HUES64 (cell line): ENCODE data around the gene XNDC1N.

ENCODE experiments used
- H3K27ac ChIP-seq: 2 replicates; pipeline ENCODE4 v1.7.0; 2013; ENCODE audit warnings: low read depth, low read length, inconsistent platforms
- H3K27me3 ChIP-seq: 2 replicates; pipeline ENCODE4 v1.6.1; 2013; ENCODE audit warnings: mild to moderate bottlenecking, low read length; ENCODE audit not compliant: insufficient read depth
- H3K36me3 ChIP-seq: 2 replicates; pipeline ENCODE4 v1.6.1; 2013; ENCODE audit warnings: mild to moderate bottlenecking, low read length; ENCODE audit not compliant: insufficient read depth
- H3K4me1 ChIP-seq: 2 replicates; pipeline ENCODE4 v1.6.1; 2013; ENCODE audit warnings: mild to moderate bottlenecking, low read length, moderate library complexity; ENCODE audit not compliant: insufficient read depth
- H3K4me3 ChIP-seq: 2 replicates; pipeline ENCODE4 v1.5.1; 2013; ENCODE audit warnings: mild to moderate bottlenecking, low read length, moderate library complexity
- H3K9ac ChIP-seq: 2 replicates; pipeline ENCODE4 v1.6.1; 2013; ENCODE audit warnings: mild to moderate bottlenecking, low read depth, low read length
- H3K9me3 ChIP-seq: 2 replicates; pipeline ENCODE4 v1.6.1; 2013; ENCODE audit warnings: low read depth, low read length; ENCODE audit not compliant: insufficient read depth
- WGBS: fragments of 150-250, 120-280 bp; methylation state at CpG from one replicate; pipeline ENCODE4 v1.1.7; 2013; ENCODE audit warnings: missing lambda C conversion rate; 5-methylcytosine and 5-hydroxymethylcytosine counted together

Gene XNDC1N

GRCh38 chr11:71949034-71949433, 20.6 kb upstream of the XNDC1N start:
- Histone ChIP-seq H3K4me1 (no peaks in the 10 kb centered on the region), H3K9ac (no peak overlapping the region), H3K27ac (no peak overlapping the region)

DNA sequence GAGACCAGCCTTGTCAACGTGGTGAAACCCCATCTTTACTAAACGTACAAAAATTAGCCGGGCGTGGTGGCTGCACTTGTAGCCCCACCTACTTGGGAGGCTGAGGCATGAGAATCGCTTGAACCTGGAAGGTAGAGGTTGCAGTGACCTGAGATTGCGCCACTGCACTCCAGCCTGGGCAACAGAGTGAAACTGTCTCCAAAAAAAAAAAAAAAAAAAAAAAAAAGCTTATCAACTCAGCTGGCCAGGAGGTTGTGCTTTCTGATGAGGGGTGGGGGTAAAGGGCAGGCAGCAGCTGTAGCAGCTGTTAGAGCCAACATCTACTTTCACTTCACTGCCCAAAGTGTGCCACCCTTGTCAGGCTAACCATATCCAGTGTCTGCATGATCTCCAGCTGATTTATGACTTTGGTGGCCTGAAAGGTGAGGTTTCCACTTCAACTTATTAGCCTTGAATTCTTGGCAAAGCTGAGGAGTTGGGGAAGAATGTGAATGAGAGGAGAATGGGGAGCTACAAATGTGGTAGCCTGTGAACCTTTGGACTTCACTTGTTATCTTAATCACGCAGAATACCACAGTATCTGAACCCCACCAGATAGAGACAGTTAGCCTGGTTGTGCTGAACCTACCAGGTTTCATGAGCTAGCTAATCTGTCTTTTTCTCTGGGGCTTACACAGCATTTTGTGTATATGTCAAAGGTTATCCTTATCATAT, 20.1 kb upstream of the XNDC1N start:
- H3K4me3 ChIP-seq, result no peak overlapping the region
- H3K4me1 ChIP-seq, result no peaks in the 10 kb centered on the region
- H3K27ac ChIP-seq, result no peak overlapping the region
- WGBS, result 97% methylated on average over 7 of the region's 7 CpGs
- no peak overlapping the region for H3K9ac ChIP-seq
- H3K9me3 ChIP-seq, result no peaks in the 10 kb centered on the region
- 0 out of 2 replicates have a peak, but pooled peaks cover 3% of the 10 kb centered on the region for H3K36me3 ChIP-seq
- no peaks in the 10 kb centered on the region for H3K27me3 ChIP-seq

More at GRCh38 chr11:71949034-71949433, 20.6 kb upstream of the XNDC1N start:
- Histone ChIP-seq H3K36me3 (0 out of 2 replicates have a peak, but pooled peaks cover 3% of the 10 kb centered on the region), H3K9me3 (no peaks in the 10 kb centered on the region), H3K4me3 (no peak overlapping the region), H3K27me3 (no peaks in the 10 kb centered on the region)
- whole genome bisulfite sequencing, result 96% methylated on average over 6 of the region's 6 CpGs

DNA sequence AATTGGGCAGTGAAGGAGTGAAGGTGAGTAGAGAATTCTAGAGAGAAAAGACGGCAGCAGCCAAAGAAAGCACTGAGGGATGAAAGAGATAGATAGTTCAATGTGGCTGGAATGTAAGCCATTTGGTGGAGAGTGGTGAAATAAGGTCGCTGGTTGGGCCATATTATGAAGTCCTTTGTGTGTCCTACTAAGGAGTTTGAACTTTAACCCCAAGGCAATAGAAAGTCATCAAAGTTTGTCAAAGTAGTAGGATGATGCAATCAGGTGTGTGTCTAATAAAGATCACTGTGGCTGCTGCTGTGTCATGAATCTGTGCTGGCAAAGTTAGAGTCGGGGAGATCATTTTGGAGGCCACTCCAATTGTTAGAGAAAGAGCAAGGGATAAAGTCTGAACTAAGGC, 19.1 kb upstream of the XNDC1N start:
- Histone ChIP-seq H3K9ac (no peak overlapping the region), H3K4me3 (no peak overlapping the region), H3K27me3 (no peaks in the 10 kb centered on the region), H3K9me3 (no peaks in the 10 kb centered on the region), H3K27ac (no peak overlapping the region), H3K36me3 (0 out of 2 replicates have a peak, but pooled peaks cover 3% of the 10 kb centered on the region), H3K4me1 (no peaks in the 10 kb centered on the region)
- WGBS, result 88% methylated on average over 3 of the region's 3 CpGs

- Histone ChIP-seq H3K27me3 (no peaks in the 10 kb centered on the region), H3K36me3 (0 out of 2 replicates have a peak, but pooled peaks cover 3% of the 10 kb centered on the region), H3K4me1 (no peaks in the 10 kb centered on the region), H3K27ac (no peak overlapping the region), H3K4me3 (no peak overlapping the region), H3K9ac (no peak overlapping the region), H3K9me3 (no peaks in the 10 kb centered on the region)
- 91% methylated on average over 1 of the region's 2 CpGs for WGBS
These were observed 17.8 kb upstream of the XNDC1N start for GRCh38 chr11:71946144-71946571.

DNA sequence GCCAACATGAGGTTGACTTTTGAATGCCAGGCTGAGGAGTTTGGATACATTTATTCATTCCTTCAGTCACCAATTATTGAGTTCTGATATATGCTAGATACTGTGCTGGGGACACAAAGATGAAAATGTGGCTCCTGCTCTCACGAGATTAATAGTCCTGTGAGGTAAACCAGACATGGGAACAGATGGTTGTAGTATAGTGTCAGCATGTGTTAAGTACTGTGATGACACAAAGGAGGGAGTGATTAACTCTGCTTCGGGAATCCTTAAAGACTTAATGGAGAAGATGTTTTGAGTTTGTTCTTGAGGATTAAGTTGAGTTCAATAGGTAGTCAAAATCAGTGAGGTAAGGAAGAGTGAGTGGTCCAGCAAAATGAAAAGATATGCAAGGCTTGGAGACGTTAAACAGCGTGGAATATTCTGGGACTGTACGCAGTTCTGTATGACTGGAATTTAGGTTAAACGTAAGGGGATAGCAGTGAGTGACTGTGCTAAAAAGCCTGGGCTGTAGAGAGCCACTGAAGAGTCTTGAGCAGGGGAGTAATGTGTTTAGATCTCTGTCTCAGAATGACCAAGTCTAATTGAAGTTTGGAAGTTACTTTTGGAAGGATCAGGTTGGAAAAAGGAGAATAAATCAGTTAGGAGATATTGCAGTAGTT, 12.3 kb upstream of the XNDC1N start:
- H3K4me1 ChIP-seq, result no peaks in the 10 kb centered on the region
- H3K9ac ChIP-seq, result no peak overlapping the region
- H3K27ac ChIP-seq, result no peak overlapping the region
- H3K36me3 ChIP-seq, result peaks cover 11% of the 10 kb centered on the region; the same call in 1 of the 2 replicates
- WGBS, result 90% methylated on average over 6 of the region's 6 CpGs
- no peak overlapping the region for H3K4me3 ChIP-seq
- no peaks in the 10 kb centered on the region for H3K9me3 ChIP-seq
- no peaks in the 10 kb centered on the region for H3K27me3 ChIP-seq

DNA sequence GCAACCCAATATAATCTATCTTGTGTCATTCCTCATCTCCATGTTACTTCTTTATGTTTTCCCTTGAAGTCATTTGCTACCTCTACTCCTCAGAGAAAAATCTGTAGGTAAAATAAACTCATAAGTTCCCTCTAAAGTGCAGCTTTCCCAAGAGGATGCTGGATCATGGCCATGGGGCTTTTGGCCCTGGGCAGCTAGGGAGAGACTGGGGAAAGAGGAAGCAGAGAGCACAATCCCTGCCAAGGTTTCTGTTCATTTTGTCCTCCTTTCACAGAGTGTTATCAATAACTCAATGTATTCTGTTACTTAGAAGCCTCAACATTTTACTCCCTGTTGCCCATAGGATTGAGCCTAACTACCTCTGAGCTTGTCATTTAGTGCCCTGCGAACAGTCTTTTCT, 9.4 kb upstream of the XNDC1N start:
- Histone ChIP-seq H3K36me3 (peaks cover 8% of the 10 kb centered on the region; the same call in 1 of the 2 replicates), H3K9me3 (no peaks in the 10 kb centered on the region), H3K27me3 (no peaks in the 10 kb centered on the region), H3K4me3 (no peak overlapping the region), H3K27ac (no peak overlapping the region), H3K9ac (no peak overlapping the region), H3K4me1 (no peaks in the 10 kb centered on the region)
- WGBS, result 95% methylated on average over 1 of the region's 1 CpG

GRCh38 chr11:71936825-71937224, 8.4 kb upstream of the XNDC1N start:
- H3K9me3 ChIP-seq, result no peaks in the 10 kb centered on the region
- H3K27ac ChIP-seq, result no peak overlapping the region
- 78% methylated on average over 5 of the region's 5 CpGs for WGBS
- H3K4me3 ChIP-seq, result no peak overlapping the region
- peaks cover 8% of the 10 kb centered on the region; the same call in 1 of the 2 replicates for H3K36me3 ChIP-seq
- H3K4me1 ChIP-seq, result no peaks in the 10 kb centered on the region
- no peaks in the 10 kb centered on the region for H3K27me3 ChIP-seq
- H3K9ac ChIP-seq, result no peak overlapping the region

DNA sequence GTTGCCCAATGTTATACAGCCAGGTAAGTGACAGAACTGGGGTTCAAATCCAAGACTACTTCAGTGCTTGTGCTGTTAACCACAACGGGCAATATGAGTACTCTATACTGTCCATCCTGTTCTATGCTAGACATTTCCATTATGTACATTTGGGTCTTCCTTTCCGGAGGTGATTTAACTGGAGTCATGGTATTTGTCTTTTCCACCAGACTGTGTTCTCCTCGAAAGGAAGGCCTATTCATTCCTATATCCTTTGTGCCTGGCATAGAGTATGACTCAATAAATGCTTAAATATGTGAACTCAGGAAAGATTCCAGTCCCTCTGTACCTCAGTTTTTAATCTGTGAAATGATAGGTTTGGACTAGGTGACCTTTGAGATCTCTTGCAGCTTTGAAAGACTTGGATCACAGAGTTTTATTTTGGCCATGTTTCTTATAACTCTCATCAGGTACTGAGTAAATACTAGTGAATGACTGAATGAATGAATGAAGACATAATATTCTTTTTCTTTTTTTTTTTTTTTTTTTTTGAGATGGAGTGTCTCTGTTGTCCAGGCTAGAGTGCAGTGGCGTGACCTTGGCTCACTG, 7.0 kb upstream of the XNDC1N start:
- H3K4me1 ChIP-seq, result no peaks in the 10 kb centered on the region
- H3K27ac ChIP-seq, result no peak overlapping the region
- H3K36me3 ChIP-seq, result peaks cover 8% of the 10 kb centered on the region; the same call in 1 of the 2 replicates
- H3K27me3 ChIP-seq, result no peaks in the 10 kb centered on the region
- no peak overlapping the region for H3K9ac ChIP-seq
- no peaks in the 10 kb centered on the region for H3K9me3 ChIP-seq
- WGBS, result 90% methylated on average over 4 of the region's 4 CpGs
- no peak overlapping the region for H3K4me3 ChIP-seq

DNA sequence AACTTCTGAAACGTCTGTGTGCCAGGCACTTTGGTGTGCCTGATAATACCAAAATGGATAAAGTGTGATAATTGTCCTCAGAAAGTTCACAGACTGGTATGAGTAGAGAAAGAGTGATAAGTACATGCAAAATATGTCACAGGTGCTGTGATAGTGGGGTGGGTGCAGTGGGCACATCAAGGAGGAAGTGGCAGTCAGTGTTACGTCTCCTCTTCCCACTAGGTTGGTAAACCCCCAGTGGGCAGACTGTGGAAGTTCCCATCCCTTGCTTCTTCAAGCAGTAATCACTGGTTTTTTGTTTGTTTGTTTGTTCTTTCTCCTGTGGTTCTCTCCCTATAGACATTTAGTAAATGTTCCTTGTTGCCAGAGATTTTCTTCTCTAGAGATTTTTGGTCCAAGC, 5.8 kb upstream of the XNDC1N start:
- WGBS, result 91% methylated on average over 2 of the region's 2 CpGs
- no peak overlapping the region for H3K9ac ChIP-seq

DNA sequence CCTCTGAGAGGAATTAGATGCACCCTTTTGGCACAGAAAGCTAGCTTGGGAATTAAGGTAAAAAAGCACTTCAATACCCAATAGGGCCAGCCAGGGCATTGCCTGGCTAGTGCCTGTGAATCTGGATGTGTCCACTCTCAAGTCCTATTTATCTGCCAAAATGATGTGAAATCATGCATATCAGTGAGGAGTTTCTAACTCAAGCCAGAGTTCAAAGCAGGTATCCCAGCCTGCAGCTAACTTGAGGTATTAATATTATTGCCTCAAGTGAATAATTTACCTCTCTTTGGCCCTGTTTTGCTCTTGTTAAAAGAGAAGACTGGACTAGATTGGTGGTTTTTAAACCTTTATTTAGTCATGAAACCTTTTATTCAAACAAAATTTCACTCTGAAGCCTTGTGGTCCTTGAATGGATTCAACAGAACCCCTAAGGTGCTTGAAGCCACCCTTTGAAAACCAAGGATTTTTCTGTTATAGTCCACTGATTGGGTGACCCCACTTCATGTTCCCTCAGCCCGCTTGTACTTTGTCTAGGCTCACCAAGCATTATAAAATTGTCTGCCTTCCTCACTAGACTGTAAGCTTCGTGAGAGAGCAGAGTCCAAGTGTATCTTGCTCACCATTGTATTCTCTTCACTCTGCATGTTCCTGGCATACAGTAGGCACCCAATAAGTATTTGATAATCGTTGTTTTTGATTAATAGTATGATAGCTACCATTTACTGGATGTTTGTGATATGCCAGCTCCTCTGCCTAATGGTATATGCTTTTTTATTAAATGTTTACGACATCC, 4.9 kb upstream of the XNDC1N start:
- Histone ChIP-seq H3K4me3 (no peak overlapping the region), H3K9ac (no peak overlapping the region), H3K9me3 (no peaks in the 10 kb centered on the region), H3K4me1 (peaks cover 6% of the 10 kb centered on the region; the same call in 1 of the 2 replicates), H3K36me3 (peaks cover 5% of the 10 kb centered on the region; the same call in 1 of the 2 replicates), H3K27ac (no peak overlapping the region), H3K27me3 (no peaks in the 10 kb centered on the region)
- WGBS, result 95% methylated on average over 4 of the region's 4 CpGs

More for the DNA sequence above, 5.8 kb upstream of the XNDC1N start:
- Histone ChIP-seq H3K4me1 (peaks cover 6% of the 10 kb centered on the region; the same call in 1 of the 2 replicates), H3K36me3 (peaks cover 8% of the 10 kb centered on the region; the same call in 1 of the 2 replicates), H3K27me3 (no peaks in the 10 kb centered on the region), H3K9me3 (no peaks in the 10 kb centered on the region), H3K27ac (no peak overlapping the region), H3K4me3 (no peak overlapping the region)
